GM12873 (cell line): Measurements from ENCODE around the gene YIPF1.

ENCODE experiments used
- CTCF ChIP-seq: IDR thresholded peaks from 2 replicates; pipeline ENCODE4 v1.5.1; 2012; ENCODE audit warnings: low read depth, mild to moderate bottlenecking, moderate library complexity, low read length, control low read depth; ENCODE audit not compliant: insufficient read depth; ENCODE audit errors: missing control alignments

Gene YIPF1

GRCh38 chr1:53834776-53835175 is 54.8 kb downstream of the YIPF1 start:
- TF ChIP-seq CTCF = no peak

- TF ChIP-seq CTCF = no peak
These were observed 56.2 kb downstream of the YIPF1 start for GRCh38 chr1:53833393-53833792.

GRCh38 chr1:53826367-53826766 is 63.2 kb downstream of the YIPF1 start:
- TF ChIP-seq CTCF = peak; percentile 14

GRCh38 chr1:53825306-53825705 is 64.3 kb downstream of the YIPF1 start:
- no peak for TF ChIP-seq CTCF

GRCh38 chr1:53822931-53823330 is 66.7 kb downstream of the YIPF1 start:
- no peak for TF ChIP-seq CTCF

- peak; percentile 37 for TF ChIP-seq CTCF
These were observed 68.2 kb downstream of the YIPF1 start for GRCh38 chr1:53821380-53821779.

- no peak for TF ChIP-seq CTCF
These were observed 70.2 kb downstream of the YIPF1 start for GRCh38 chr1:53819387-53819786.

GRCh38 chr1:53811414-53811851 is 78.2 kb downstream of the YIPF1 start:
- peak; percentile 35 for TF ChIP-seq CTCF
